ENCODE data around the gene IQGAP1.

GRCh38 chr15:90413411-90414379 lies 25.7 kb downstream of the IQGAP1 start:
- TF ChIP-seq CTCF (IDR thresholded peaks at IDR 0.05; ENCODE audit: poor library complexity) (no peak), EZH2 (IDR thresholded peaks at IDR 0.05; ENCODE audit: borderline replicate concordance) (no peak), EZH2phosphoT487 (IDR thresholded peaks at IDR 0.05; ENCODE audit: low read depth, severe bottlenecking, unreplicated experiment) (no peak)

All from hepatocyte (in vitro differentiated cells).